ENCODE data around the gene PKMYT1. TPM values are rescaled to one million over a fixed set of nuclear protein-coding genes. Genes with fewer than 3 reads are reported as not detected.
A peak's percentile ranks its signal among the peaks of the same experiment; 100 is the strongest.

PKMYT1 gene
- total RNA-seq, 2 experiments from 2014 or later = 104 to 195 TPM

DNA sequence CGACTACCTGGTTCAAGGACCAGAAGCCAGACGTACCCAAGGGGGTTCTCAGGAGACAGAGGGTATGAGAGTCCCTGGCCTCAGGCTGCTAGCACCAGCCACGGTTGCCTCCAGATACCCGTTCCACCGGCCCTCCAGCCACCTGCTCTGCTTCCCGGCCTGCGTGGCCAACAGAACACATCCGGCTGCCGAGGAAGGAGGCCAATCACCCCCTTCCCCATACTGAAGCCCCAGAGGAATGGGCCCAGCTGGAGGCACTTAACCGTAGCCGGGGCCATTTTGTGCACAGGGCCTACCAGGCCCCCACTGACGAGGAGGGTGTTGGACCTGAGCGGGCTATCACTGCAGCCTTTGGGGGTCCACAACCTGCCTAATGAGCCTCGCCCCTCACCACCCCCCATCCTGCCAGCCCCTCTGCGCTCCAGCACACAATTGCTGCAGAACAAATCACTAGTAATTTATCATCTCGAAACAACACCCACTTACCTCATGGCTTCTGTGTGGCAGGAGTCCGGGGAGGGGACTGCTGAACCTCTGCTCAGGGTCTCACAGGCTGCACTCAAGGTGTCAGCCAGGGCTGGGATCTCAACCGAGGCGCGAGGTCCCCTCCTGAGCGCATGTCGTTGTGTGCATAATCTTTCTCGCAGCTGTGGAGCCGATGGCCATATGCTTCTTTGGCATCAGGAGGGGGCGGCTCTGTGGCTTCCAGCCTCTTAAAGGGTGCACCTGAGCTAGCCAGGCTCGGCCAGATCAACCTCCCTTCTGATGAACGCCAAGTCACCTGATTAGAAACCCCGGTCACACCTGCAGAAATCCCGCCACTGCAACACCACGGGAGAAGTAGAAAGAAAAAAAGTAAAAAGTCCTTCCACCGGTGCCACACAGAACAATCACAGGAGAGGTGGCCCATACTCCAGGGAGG lies 26.3 kb downstream of the PKMYT1 start:
- peak; percentile 88 for DNase-seq (ENCODE audit: low spot score)
- Histone ChIP-seq H3K4me1 (ENCODE audit: insufficient read depth, low read length, poor library complexity, severe bottlenecking) (peaks cover 44% of the 10 kb centered on the region), H3K9me3 (ENCODE audit: low read length) (no peaks in the 10 kb centered on the region), H3K9me2 (ENCODE audit: insufficient read depth, low read length) (no peaks in the 10 kb centered on the region), H3K79me2 (ENCODE audit: insufficient read depth, low read depth, low read length) (no peaks in the 10 kb centered on the region), H4K20me1 (ENCODE audit: insufficient read depth, low read length) (no peaks in the 10 kb centered on the region), H3K4me2 (ENCODE audit: low read length) (peak overlapping the region; percentile 48), H2AFZ (ENCODE audit: low read length) (peak overlapping the region; percentile 72; the same call in 1 of the 2 replicates), H3K27ac (ENCODE audit: low read depth, low read length, poor library complexity, severe bottlenecking) (peak overlapping the region; percentile 65), H3K36me3 (ENCODE audit: insufficient read depth, low read length) (no peaks in the 10 kb centered on the region), H3K4me3 (ENCODE audit: low read depth, low read length, poor library complexity, severe bottlenecking) (peak overlapping the region; percentile 22)
- ChIA-PET CTCF (ENCODE audit: unreplicated experiment) (no interaction called here), POLR2A (interaction anchor here (0.7 kb wide), 1 partner anchor 27 kb away, joined by 4 read pairs; no protein-coding TSS in a partner anchor)
- BruUV-seq (replicated peaks) = no TSS peak
- TF ChIP-seq, protein P1, sequence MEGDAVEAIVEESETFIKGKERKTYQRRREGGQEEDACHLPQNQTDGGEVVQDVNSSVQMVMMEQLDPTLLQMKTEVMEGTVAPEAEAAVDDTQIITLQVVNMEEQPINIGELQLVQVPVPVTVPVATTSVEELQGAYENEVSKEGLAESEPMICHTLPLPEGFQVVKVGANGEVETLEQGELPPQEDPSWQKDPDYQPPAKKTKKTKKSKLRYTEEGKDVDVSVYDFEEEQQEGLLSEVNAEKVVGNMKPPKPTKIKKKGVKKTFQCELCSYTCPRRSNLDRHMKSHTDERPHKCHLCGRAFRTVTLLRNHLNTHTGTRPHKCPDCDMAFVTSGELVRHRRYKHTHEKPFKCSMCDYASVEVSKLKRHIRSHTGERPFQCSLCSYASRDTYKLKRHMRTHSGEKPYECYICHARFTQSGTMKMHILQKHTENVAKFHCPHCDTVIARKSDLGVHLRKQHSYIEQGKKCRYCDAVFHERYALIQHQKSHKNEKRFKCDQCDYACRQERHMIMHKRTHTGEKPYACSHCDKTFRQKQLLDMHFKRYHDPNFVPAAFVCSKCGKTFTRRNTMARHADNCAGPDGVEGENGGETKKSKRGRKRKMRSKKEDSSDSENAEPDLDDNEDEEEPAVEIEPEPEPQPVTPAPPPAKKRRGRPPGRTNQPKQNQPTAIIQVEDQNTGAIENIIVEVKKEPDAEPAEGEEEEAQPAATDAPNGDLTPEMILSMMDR (conservative IDR thresholded peaks at IDR 0.05; ENCODE audit: low read length) = no peak
- no peak for TF ChIP-seq EZH2phosphoT487 (IDR thresholded peaks at IDR 0.05; ENCODE audit: borderline replicate concordance, low read depth, low read length)
- intact Hi-C loops (cut with micrococcal nuclease; ENCODE audit: unreplicated experiment) = loop anchor here (1.0 kb wide), 1 partner anchor 11 kb away; no protein-coding TSS in a partner anchor

DNA sequence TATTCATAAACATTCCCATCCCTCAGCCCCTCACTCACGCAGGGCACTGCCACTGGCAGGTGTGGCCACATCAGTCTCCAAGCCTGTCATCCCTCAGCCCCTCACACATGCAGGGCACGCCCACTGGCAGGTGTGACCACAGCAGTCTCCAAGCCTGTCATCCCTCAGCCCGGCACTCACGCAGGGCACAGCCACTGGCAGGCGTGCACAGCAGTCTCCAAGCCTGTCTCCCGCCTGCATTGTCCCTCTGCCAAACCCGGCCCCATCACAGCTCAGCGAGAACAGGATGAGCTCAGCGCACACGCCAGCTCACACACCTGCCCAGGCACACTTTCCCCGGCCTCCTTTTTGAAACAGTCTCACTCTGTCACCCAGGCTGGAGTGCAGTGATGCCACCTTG lies 27.6 kb downstream of the PKMYT1 start:
- CTCF ChIA-PET (ENCODE audit: unreplicated experiment) = no interaction called here
- no peaks in the 10 kb centered on the region for H4K20me1 ChIP-seq (ENCODE audit: insufficient read depth, low read length)
- H3K4me3 ChIP-seq (ENCODE audit: low read depth, low read length, poor library complexity, severe bottlenecking) = no peak overlapping the region
- H3K27ac ChIP-seq (ENCODE audit: low read depth, low read length, poor library complexity, severe bottlenecking) = no peak overlapping the region
- BruUV-seq (replicated peaks) = no TSS peak
- TF ChIP-seq EZH2phosphoT487 (IDR thresholded peaks at IDR 0.05; ENCODE audit: borderline replicate concordance, low read depth, low read length) = no peak
- TF ChIP-seq, protein P1 (conservative IDR thresholded peaks at IDR 0.05; ENCODE audit: low read length) = no peak
- no peaks in the 10 kb centered on the region for H3K36me3 ChIP-seq (ENCODE audit: insufficient read depth, low read length)
- no peaks in the 10 kb centered on the region for H3K9me2 ChIP-seq (ENCODE audit: insufficient read depth, low read length)
- peaks cover 43% of the 10 kb centered on the region for H3K4me1 ChIP-seq (ENCODE audit: insufficient read depth, low read length, poor library complexity, severe bottlenecking)
- no peaks in the 10 kb centered on the region for H3K9me3 ChIP-seq (ENCODE audit: low read length)
- no peak overlapping the region for H2AFZ ChIP-seq (ENCODE audit: low read length)
- DNase-seq (ENCODE audit: low spot score) = no peak
- peak overlapping the region; percentile 36 for H3K4me2 ChIP-seq (ENCODE audit: low read length)
- H3K79me2 ChIP-seq (ENCODE audit: insufficient read depth, low read depth, low read length) = no peaks in the 10 kb centered on the region
- intact Hi-C loops (cut with micrococcal nuclease; ENCODE audit: unreplicated experiment) = no loop called here
- POLR2A ChIA-PET = interaction anchor here (0.6 to 0.7 kb wide), 2 partner anchors 17 to 23 kb away, joined by 3 read pairs; partner anchors contain the start of gene PAQR4

DNA sequence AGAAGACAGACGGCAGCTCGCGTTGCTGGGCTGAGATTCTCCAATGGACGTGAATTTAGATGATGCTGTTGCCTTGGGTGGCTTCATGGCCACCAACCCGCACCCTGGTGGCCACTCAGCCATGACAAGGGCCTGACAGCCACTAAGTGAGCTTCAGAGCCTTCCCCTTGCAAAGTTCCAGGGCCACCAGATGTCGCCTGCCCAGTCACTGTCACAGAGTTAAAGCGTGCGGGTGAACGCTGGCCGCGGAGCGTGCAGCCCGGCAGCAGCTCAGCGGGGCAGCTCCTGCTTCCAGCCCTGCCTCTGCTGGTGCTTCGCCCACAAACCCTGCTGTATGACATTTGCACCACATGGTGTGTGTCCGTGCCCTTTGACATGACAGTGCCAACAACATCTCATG lies 29.5 kb downstream of the PKMYT1 start:
- no peaks in the 10 kb centered on the region for H3K36me3 ChIP-seq (ENCODE audit: insufficient read depth, low read length)
- TF ChIP-seq, protein P1 (conservative IDR thresholded peaks at IDR 0.05; ENCODE audit: low read length) = no peak
- no peak for TF ChIP-seq EZH2phosphoT487 (IDR thresholded peaks at IDR 0.05; ENCODE audit: borderline replicate concordance, low read depth, low read length)
- DNase-seq (ENCODE audit: low spot score) = no peak
- no peaks in the 10 kb centered on the region for H4K20me1 ChIP-seq (ENCODE audit: insufficient read depth, low read length)
- H3K9me3 ChIP-seq (ENCODE audit: low read length) = no peaks in the 10 kb centered on the region
- no peak overlapping the region for H3K27ac ChIP-seq (ENCODE audit: low read depth, low read length, poor library complexity, severe bottlenecking)
- no peaks in the 10 kb centered on the region for H3K79me2 ChIP-seq (ENCODE audit: insufficient read depth, low read depth, low read length)
- H3K4me2 ChIP-seq (ENCODE audit: low read length) = no peak overlapping the region
- H3K9me2 ChIP-seq (ENCODE audit: insufficient read depth, low read length) = no peaks in the 10 kb centered on the region
- BruUV-seq (replicated peaks) = no TSS peak
- intact Hi-C loops (cut with micrococcal nuclease; ENCODE audit: unreplicated experiment) = no loop called here
- H3K4me1 ChIP-seq (ENCODE audit: insufficient read depth, low read length, poor library complexity, severe bottlenecking) = peaks cover 37% of the 10 kb centered on the region
- ChIA-PET POLR2A (no interaction called here), CTCF (ENCODE audit: unreplicated experiment) (no interaction called here)
- no peak overlapping the region for H2AFZ ChIP-seq (ENCODE audit: low read length)
- H3K4me3 ChIP-seq (ENCODE audit: low read depth, low read length, poor library complexity, severe bottlenecking) = no peak overlapping the region
